Measurements from ENCODE around the gene POTEH.
"Not testable (repeated sequence)": the region's sequence is repeated elsewhere in the genome, so short reads cannot be mapped to it uniquely, and the experiment has no call there.

Gene POTEH

GRCh38 chr22:15761151-15761777, 71.4 kb downstream of the POTEH start:
- not testable (repeated sequence) for H3K27ac Mint-ChIP-seq; H3K4me1 Mint-ChIP-seq; H3K9me3 Mint-ChIP-seq; H3K27me3 Mint-ChIP-seq; DNase-seq; H3K4me3 Mint-ChIP-seq; H3K36me3 Mint-ChIP-seq (ENCODE audit: low read depth)
- ATAC-seq, result peak; percentile 69

- H3K36me3 Mint-ChIP-seq (ENCODE audit: low read depth); H3K27ac Mint-ChIP-seq; DNase-seq; H3K4me3 Mint-ChIP-seq; ATAC-seq; H3K27me3 Mint-ChIP-seq; H3K4me1 Mint-ChIP-seq; H3K9me3 Mint-ChIP-seq: not testable (repeated sequence)
These were observed 73.7 kb downstream of the POTEH start for GRCh38 chr22:15763559-15763958.

All from activated naive CD8-positive, alpha-beta T cell treated with anti-CD3 and anti-CD28 coated beads, Interleukin-2, amount 50 U/mL, for 24 hours (primary cell).